HepG2 (cell line): Measurements from ENCODE around the gene MAN1C1.

ENCODE experiments used
- JUN ChIP-seq: sonication (generic); formaldehyde crosslinking; IDR thresholded peaks from 2 replicates; pipeline ENCODE4 v1.4.0; 2020; ENCODE audit warnings: mild to moderate bottlenecking, missing genetic modification reagents
- NFRKB ChIP-seq: fragments of 450-650 bp; IDR thresholded peaks from 2 replicates; pipeline ENCODE4 v1.6.1; 2017
- POLR2A ChIP-seq, 2 experiments: IDR thresholded peaks; 2 replicates each; pipeline ENCODE4 v1.6.1; 2011; ENCODE audit warnings: low read depth in 2 of 2, low read length in 2 of 2, mild to moderate bottlenecking in 1 of 2, moderate library complexity in 1 of 2; ENCODE audit not compliant: insufficient read depth in 1 of 2
- POLR2AphosphoS5 ChIP-seq: IDR thresholded peaks from 2 replicates; pipeline ENCODE4 v1.6.1; 2012; ENCODE audit warnings: low read depth, low read length
- REST ChIP-seq, 2 experiments: IDR thresholded peaks; 2 replicates each; pipeline ENCODE4 v1.6.1; 2011 to 2012; ENCODE audit warnings: low read length in 2 of 2, borderline replicate concordance in 1 of 2, low read depth in 1 of 2, mild to moderate bottlenecking in 1 of 2, moderate library complexity in 1 of 2
- RXRA ChIP-seq: sonication (generic); formaldehyde crosslinking; IDR thresholded peaks from 2 replicates; pipeline ENCODE4 v1.5.1; 2020; ENCODE audit warnings: missing genetic modification reagents
- SKI ChIP-seq: fragments of 450-650 bp; IDR thresholded peaks from one replicate; pipeline ENCODE4 v1.6.1; 2018; ENCODE audit warnings: mild to moderate bottlenecking; ENCODE audit not compliant: partially characterized antibody
- TP53 ChIP-seq: sonication (generic); formaldehyde crosslinking; conservative IDR thresholded peaks from 2 replicates; pipeline ENCODE4 v1.4.0; 2020; ENCODE audit warnings: missing genetic modification reagents
- ZBTB26 ChIP-seq: IDR thresholded peaks from 2 replicates; pipeline ENCODE4 v1.6.1; 2016; ENCODE audit warnings: missing compliant biosample characterization, missing genetic modification reagents, borderline replicate concordance
- ZNF563 ChIP-seq: sonication (generic); formaldehyde crosslinking; IDR thresholded peaks from 2 replicates; pipeline ENCODE4 v1.8.0; 2022; ENCODE audit warnings: mild to moderate bottlenecking, moderate library complexity, missing genetic modification reagents
- TF ChIP-seq, protein P1 (sequence below): fragments of 450-650 bp; IDR thresholded peaks from 2 replicates; pipeline ENCODE4 v1.6.1; 2017; ENCODE audit warnings: mild to moderate bottlenecking

- TF ChIP-seq SKI (no peak), RXRA (CRISPR knock-in tag) (no peak), TP53 (CRISPR knock-in tag) (no peak), ZNF563 (CRISPR knock-in tag) (no peak), POLR2AphosphoS5 (no peak), REST (IDR thresholded peaks at IDR 0.05; ENCODE audit: borderline replicate concordance in 1 of 2, low read depth in 1 of 2, low read length in 2 of 2) (no peak), ZBTB26 (no peak), NFRKB (no peak), JUN (CRISPR knock-in tag) (no peak), POLR2A (IDR thresholded peaks at IDR 0.05; ENCODE audit: insufficient read depth in 1 of 2, low read depth in 2 of 2, low read length in 2 of 2) (no peak)
- TF ChIP-seq, protein P1, sequence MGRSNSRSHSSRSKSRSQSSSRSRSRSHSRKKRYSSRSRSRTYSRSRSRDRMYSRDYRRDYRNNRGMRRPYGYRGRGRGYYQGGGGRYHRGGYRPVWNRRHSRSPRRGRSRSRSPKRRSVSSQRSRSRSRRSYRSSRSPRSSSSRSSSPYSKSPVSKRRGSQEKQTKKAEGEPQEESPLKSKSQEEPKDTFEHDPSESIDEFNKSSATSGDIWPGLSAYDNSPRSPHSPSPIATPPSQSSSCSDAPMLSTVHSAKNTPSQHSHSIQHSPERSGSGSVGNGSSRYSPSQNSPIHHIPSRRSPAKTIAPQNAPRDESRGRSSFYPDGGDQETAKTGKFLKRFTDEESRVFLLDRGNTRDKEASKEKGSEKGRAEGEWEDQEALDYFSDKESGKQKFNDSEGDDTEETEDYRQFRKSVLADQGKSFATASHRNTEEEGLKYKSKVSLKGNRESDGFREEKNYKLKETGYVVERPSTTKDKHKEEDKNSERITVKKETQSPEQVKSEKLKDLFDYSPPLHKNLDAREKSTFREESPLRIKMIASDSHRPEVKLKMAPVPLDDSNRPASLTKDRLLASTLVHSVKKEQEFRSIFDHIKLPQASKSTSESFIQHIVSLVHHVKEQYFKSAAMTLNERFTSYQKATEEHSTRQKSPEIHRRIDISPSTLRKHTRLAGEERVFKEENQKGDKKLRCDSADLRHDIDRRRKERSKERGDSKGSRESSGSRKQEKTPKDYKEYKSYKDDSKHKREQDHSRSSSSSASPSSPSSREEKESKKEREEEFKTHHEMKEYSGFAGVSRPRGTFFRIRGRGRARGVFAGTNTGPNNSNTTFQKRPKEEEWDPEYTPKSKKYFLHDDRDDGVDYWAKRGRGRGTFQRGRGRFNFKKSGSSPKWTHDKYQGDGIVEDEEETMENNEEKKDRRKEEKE, result no peak
These were observed 83.5 kb downstream of the MAN1C1 start for GRCh38 chr1:25700144-25700523.
